ENCODE results near the gene TCF23.

Gene TCF23

DNA sequence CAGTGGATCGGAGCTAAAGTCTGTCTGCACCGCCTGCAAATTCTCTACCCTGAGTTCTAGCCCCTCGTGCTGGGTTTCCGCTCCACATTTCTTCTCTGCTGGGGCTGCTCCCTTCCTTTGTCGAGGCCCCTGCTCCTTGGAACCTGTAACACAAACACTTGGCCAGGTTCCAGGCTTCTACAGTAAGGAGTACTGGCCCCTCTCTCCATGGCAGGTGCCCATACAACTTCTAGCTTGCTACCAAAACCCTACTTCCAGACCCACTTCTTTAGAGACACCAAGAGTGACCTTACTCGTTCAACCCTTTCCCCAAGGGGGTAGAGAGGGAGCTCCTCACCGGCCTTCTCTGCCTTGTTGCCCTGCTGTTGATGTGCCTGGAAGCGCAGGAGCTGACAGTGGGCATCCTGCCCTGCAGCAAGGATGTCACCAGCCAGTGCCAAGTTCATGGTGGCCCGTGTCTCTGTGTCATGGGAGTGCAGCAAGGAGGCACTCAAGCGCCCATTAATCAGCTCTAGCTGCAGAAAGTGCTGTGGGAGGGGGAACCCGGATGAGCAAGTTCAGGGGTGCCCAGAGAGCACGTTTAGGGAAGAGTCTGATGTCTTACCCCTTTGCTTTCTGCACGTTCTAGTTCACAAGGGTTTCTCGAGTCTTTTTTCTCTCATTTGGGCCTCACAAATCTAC, 15.5 kb upstream of the TCF23 start:
- no peak for TF ChIP-seq ZFX (IDR thresholded peaks at IDR 0.05)
- TF ChIP-seq, protein P1, sequence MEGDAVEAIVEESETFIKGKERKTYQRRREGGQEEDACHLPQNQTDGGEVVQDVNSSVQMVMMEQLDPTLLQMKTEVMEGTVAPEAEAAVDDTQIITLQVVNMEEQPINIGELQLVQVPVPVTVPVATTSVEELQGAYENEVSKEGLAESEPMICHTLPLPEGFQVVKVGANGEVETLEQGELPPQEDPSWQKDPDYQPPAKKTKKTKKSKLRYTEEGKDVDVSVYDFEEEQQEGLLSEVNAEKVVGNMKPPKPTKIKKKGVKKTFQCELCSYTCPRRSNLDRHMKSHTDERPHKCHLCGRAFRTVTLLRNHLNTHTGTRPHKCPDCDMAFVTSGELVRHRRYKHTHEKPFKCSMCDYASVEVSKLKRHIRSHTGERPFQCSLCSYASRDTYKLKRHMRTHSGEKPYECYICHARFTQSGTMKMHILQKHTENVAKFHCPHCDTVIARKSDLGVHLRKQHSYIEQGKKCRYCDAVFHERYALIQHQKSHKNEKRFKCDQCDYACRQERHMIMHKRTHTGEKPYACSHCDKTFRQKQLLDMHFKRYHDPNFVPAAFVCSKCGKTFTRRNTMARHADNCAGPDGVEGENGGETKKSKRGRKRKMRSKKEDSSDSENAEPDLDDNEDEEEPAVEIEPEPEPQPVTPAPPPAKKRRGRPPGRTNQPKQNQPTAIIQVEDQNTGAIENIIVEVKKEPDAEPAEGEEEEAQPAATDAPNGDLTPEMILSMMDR (conservative IDR thresholded peaks at IDR 0.05), result no peak
- H3K27ac ChIP-seq, result peak overlapping the region; percentile 86

DNA sequence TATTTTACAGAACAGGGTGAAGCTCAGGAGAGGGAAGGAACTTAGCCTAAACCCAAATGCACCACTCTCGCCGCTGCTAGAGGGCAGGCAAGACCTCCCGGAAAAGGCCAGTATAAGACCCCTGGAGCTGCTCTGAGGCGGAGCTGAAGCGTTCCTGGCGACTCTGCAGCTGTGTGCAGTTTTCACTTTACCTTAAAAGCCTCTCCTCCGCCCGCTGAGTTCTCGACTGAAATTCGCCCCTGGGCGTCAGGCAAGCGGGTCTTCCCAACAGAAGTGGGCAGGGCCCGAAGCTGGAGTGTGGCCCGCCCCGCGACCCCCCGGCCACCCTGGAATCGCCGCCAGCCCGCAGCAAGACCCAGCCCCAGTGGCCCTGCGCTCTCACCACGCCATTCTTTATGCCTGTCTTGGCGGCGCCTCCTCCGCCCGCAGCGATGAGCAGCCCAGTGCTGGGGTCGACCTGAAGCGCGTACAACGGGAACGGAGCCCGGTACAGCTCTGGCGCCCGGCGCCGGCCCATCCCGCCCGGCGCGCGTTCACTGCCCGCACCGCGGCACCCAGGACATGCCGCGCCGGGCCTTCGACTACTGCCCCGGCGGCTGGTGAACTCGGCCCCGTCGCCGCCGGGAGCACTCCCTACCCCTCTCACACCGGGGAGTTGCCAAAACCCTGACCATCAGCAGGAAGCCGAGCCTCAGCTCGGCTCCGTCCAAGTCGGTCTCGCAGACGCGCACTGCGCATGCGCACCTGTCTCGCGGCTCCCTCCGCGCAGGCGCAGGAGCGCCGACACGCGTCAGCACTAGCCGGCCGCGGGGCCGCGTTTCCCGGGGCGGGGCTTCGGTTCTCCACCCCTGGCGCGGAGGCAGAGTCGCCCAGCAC, 14.7 kb upstream of the TCF23 start, which contains the start of gene PREB:
PREB (minus strand) TSS at position 732 of the 876 bp plus-strand sequence; CDS start at position 517, 215 bp downstream.
- peak within 1 kb of the TSS; percentile 86 for H3K27ac ChIP-seq
- TF ChIP-seq, protein P1 (conservative IDR thresholded peaks at IDR 0.05), result no peak
- TF ChIP-seq ZFX (IDR thresholded peaks at IDR 0.05), result no peak; the same call in 1 of the 2 replicates

DNA sequence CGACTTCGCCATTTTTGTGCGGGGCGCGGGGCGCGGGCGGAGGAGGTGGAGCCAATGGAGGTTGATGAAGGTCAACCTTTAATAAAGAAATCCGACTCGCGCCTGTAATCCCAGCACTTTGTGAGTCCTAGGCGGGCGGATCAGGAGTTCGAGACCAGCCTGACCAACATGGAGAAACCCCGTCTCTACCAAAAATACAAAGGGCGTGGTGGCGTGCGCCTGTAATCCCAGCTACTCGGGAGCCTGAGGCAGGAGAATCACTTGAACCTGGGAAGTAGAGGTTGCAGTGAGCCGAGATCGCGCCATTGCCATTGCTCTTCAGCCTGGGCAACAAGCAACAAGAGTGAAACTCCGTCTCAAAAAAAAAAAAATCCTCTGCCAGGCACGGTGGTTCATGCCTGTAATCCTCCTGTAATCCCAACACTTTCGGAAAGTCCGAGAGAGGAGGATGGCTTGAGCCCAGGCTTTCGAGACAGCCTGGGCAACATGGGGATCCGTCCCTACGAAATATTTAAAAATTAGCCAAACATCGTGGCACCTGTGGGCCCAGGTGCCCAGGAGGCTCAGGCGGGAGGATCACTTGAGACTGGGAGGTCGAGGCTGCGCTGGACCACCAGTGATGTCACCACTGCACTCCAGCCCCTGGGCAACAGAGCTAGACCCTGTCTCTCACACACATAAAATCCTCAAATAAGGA, 13.9 kb upstream of the TCF23 start:
- H3K27ac ChIP-seq, result peak overlapping the region; percentile 86
- TF ChIP-seq, protein P1 (conservative IDR thresholded peaks at IDR 0.05), result no peak
- TF ChIP-seq ZFX (IDR thresholded peaks at IDR 0.05), result no peak

DNA sequence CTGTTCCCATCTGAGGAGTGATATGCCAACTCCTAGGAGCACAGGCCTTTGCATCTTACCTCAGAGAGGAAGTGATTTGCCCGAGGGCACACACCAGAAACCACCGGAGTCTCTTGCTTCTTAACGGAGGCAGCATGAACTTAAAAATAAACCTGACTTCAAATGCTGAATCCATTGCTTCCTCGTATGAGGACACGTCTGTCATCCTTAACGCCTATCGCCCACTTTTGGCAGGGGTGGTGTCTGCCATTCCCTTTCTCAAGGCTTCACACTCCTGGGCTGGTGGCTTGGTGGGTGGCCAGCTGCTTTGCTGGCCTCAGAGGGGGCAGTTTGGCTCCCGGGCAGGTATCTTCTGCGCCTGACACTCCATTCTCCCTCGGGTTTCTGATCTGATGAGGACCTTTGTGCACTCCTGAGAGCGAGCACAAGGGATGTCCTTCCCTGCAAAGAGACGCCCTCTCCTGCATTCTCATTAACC, 13.3 kb upstream of the TCF23 start:
- peak overlapping the region; percentile 86; the same call in 1 of the 2 replicates for H3K27ac ChIP-seq
- no peak for TF ChIP-seq ZFX (IDR thresholded peaks at IDR 0.05)
- TF ChIP-seq, protein P1 (conservative IDR thresholded peaks at IDR 0.05), result no peak

DNA sequence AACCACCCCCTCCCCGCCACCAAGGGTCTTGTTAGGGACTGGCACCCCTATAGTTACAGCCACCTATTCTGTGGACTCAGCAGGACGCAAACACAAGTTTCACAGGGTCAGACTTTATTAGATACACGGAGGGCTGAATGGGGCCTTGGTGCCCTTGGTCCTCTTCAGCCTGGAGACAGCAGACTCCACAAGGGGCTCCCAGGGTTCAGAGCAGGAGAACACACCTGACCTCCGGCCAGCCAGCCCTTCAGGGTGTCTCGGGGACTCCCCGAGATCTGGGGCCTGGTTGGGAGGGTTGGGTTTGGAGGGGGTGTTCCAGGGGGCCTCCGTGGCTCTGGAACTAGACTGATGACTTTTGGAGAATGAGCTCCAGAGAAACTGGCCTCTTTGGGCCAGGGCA, 12.1 kb upstream of the TCF23 start:
- TF ChIP-seq ZFX (IDR thresholded peaks at IDR 0.05), result no peak
- TF ChIP-seq, protein P1 (conservative IDR thresholded peaks at IDR 0.05), result no peak

DNA sequence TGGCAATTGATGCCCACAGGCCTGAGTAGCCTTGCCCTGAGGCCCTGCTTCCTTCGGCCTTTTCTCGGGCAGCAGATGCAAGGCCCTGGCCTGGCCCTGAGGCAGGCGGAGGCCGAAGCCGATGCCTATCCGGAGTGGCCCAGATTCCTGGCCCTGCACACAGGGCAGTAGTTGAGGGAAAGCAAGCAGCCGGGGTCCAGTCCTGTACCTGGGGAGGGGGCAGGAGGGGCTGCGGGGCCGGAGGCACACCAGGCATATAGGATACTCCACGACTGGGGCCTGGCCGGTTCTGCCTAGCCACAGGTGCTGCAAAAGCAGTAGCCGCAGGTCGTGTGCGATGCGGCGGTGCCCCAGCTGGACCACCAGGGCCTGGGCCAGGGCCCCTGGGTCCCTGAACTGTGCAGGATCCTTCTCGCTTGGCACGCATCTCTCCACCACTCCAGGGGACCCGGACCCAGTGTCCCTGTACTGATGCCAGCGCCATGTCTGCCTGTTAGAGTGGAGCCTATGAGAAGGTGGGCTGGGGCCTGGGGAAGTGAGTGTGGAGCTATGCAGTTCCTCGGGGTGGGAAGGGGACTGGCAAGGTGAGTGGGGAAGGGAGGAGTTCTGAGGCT, 11.4 kb upstream of the TCF23 start:
- no peak overlapping the region for H3K27ac ChIP-seq
- TF ChIP-seq ZFX (IDR thresholded peaks at IDR 0.05), result no peak
- TF ChIP-seq, protein P1 (conservative IDR thresholded peaks at IDR 0.05), result no peak

More for the DNA sequence above, 12.1 kb upstream of the TCF23 start:
- no peak overlapping the region for H3K27ac ChIP-seq

Data from C4-2B (cell line).